Nephron progenitor cell (in vitro differentiated cells): ENCODE results near the gene CNOT6.
A peak's percentile ranks its signal among the peaks of the same experiment; 100 is the strongest.

Source experiments
- DNase-seq: peaks from one replicate; pipeline ENCODE4 v3.0.0; 2021
- H3K27ac Mint-ChIP-seq: 2 replicates; pipeline ENCODE4 v1.8.0; 2021; ENCODE audit warnings: mild to moderate bottlenecking, moderate library complexity, mixed read lengths
- H3K27me3 Mint-ChIP-seq: 2 replicates; pipeline ENCODE4 v1.8.0; 2021; ENCODE audit warnings: mild to moderate bottlenecking, low read depth, mixed read lengths; ENCODE audit not compliant: poor library complexity
- H3K36me3 Mint-ChIP-seq: 2 replicates; pipeline ENCODE4 v1.8.0; 2021; ENCODE audit warnings: low read depth, mixed read lengths
- H3K4me1 Mint-ChIP-seq: 2 replicates; pipeline ENCODE4 v1.8.0; 2021; ENCODE audit warnings: mixed read lengths
- H3K4me3 Mint-ChIP-seq: 2 replicates; pipeline ENCODE4 v1.8.0; 2021; ENCODE audit warnings: mild to moderate bottlenecking, moderate library complexity, mixed read lengths
- H3K9me3 Mint-ChIP-seq: 2 replicates; pipeline ENCODE4 v1.8.0; 2021; ENCODE audit warnings: mild to moderate bottlenecking, moderate library complexity, mixed read lengths
- TF ChIP-seq, protein P1 (sequence below): fragments of 200-600 bp; sonication (generic); IDR thresholded peaks from 2 replicates; pipeline ENCODE4 v1.5.0; 2021; ENCODE audit warnings: antibody characterized with exemption

CNOT6 gene

DNA sequence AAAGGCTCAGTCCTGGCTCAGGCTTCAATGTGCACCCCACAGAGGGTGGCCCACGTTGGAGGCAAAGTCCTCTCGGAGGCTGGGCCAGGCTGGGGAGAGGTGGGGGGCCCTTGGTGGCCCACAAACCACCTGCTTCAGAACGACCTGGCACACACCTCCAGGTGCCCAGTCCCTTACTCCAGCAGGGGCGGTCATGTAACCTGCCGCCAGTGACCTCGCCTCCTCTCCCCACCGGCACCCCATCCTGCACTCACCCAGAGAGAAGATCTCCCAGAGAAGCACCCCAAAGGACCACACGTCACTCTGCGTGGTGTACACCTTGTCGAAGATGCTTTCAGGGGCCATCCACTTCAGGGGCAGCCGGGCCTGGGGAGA is 119.6 kb downstream of the CNOT6 start:
- Mint-ChIP-seq H3K4me1 (peaks cover 45% of the 10 kb centered on the region), H3K9me3 (no peaks in the 10 kb centered on the region), H3K4me3 (no peak overlapping the region), H3K27me3 (peaks cover 10% of the 10 kb centered on the region), H3K27ac (no peak overlapping the region), H3K36me3 (peaks cover 4% of the 10 kb centered on the region)
- no peak for DNase-seq
- TF ChIP-seq, protein P1, sequence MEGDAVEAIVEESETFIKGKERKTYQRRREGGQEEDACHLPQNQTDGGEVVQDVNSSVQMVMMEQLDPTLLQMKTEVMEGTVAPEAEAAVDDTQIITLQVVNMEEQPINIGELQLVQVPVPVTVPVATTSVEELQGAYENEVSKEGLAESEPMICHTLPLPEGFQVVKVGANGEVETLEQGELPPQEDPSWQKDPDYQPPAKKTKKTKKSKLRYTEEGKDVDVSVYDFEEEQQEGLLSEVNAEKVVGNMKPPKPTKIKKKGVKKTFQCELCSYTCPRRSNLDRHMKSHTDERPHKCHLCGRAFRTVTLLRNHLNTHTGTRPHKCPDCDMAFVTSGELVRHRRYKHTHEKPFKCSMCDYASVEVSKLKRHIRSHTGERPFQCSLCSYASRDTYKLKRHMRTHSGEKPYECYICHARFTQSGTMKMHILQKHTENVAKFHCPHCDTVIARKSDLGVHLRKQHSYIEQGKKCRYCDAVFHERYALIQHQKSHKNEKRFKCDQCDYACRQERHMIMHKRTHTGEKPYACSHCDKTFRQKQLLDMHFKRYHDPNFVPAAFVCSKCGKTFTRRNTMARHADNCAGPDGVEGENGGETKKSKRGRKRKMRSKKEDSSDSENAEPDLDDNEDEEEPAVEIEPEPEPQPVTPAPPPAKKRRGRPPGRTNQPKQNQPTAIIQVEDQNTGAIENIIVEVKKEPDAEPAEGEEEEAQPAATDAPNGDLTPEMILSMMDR: no peak

DNA sequence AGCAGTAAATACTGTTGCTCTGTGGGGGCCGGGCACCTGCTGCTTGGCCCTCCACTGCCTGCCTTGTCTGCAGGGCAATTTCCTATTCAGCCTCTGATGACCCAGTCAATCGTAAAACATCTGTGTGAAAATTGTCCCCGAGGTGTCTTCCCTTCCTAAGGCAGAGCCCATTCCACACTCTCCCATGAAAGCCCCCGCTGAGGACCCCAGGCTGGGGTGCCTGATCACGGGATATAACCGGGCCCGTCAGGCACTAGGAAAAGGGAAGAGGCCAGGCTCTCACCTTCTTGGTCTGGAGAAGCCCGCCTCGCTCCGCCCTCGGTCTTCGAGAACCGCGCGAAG is 124.3 kb downstream of the CNOT6 start:
- Mint-ChIP-seq H3K36me3 (peaks cover 4% of the 10 kb centered on the region), H3K27ac (no peak overlapping the region), H3K4me3 (peak overlapping the region; percentile 88), H3K27me3 (peaks cover 22% of the 10 kb centered on the region), H3K4me1 (peaks cover 30% of the 10 kb centered on the region), H3K9me3 (no peaks in the 10 kb centered on the region)
- DNase-seq: no peak
- TF ChIP-seq, protein P1: no peak

DNA sequence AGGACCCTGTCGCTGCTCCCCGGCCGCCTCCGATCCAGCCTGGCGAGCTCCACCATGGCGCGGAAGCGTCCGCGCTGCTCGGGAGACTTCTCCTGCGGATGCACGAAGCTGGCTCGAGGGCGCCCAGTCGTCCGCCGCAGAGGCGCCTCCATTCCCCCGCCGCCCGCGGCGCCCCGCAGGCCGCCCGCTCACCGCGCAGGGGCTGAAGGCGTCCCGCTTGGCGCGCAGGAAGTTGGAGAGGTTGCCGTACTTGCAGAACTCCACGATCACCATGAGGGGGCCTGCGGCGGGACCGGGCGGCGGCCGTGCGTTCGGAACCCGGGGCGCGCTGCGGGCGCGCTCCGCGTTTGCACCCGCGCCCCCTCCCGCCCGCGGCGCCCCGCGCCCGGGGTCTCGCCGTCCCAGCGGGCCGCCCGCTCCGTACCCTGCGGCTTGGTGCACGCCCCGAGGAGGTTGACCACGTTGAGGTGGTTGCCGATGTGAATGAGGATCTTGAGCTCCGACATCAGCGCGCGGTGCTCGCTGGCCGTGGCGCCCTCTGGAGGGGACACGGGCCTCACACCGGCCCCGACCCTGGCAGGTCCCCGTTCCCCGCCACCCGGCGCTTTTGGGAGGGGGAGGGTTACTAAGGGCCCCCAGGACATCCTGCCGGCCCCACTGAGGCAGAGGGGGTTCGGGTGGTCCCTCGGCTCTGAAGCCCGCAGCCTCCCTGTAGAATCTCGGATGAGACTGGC is 124.8 kb downstream of the CNOT6 start:
- DNase-seq: peak; percentile 79
- Mint-ChIP-seq H3K27me3 (peaks cover 22% of the 10 kb centered on the region), H3K9me3 (no peaks in the 10 kb centered on the region), H3K27ac (no peak overlapping the region), H3K4me1 (peaks cover 29% of the 10 kb centered on the region), H3K4me3 (peak overlapping the region; percentile 88), H3K36me3 (peaks cover 4% of the 10 kb centered on the region)
- TF ChIP-seq, protein P1: peak; percentile 45

DNA sequence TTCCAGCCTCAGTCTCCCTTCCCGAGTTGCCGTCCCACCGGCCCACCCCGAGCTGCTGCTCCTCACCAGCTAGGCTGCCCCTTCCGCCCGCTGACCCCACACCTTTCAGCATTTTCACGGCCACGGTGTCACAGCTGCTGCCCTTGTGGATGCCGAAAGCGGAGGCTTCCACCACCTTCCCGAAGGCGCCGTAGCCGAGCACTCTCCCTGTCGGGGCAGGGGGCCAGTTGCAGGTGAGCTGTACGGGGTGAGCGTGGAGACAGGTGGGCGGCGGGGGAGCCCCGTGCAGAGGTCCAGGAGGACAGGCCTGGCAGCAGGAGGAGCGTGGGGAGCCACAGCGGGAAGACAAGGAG is 125.4 kb downstream of the CNOT6 start:
- Mint-ChIP-seq H3K4me1 (peaks cover 25% of the 10 kb centered on the region), H3K27me3 (peaks cover 22% of the 10 kb centered on the region), H3K36me3 (peaks cover 4% of the 10 kb centered on the region), H3K9me3 (no peaks in the 10 kb centered on the region), H3K4me3 (peak overlapping the region; percentile 61), H3K27ac (no peak overlapping the region)
- TF ChIP-seq, protein P1: no peak
- no peak for DNase-seq

DNA sequence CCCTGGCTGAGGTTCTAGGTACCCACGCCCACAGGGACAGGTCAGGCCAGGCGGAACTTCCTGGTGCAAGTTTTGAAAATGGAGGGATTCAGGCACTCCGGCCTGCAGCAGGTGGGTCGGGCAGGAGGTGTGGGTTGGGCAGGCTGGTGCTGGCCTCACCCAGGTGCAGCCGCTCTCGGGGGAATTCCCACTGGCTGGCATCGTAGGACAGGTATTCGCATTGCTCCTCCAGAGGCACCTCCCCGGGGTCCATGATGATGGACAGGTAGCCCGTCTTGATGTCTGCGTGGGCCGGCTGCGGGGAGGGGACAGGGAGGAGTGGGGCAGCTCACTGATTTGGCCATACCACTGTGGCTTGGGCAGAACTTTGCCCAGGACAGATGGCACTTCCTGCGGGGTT is 125.8 kb downstream of the CNOT6 start:
- TF ChIP-seq, protein P1: no peak
- H3K36me3 Mint-ChIP-seq: peaks cover 4% of the 10 kb centered on the region
- H3K4me3 Mint-ChIP-seq: no peak overlapping the region
- no peak overlapping the region for H3K27ac Mint-ChIP-seq
- H3K4me1 Mint-ChIP-seq: peaks cover 25% of the 10 kb centered on the region
- no peaks in the 10 kb centered on the region for H3K9me3 Mint-ChIP-seq
- peaks cover 22% of the 10 kb centered on the region for H3K27me3 Mint-ChIP-seq
- DNase-seq: no peak

DNA sequence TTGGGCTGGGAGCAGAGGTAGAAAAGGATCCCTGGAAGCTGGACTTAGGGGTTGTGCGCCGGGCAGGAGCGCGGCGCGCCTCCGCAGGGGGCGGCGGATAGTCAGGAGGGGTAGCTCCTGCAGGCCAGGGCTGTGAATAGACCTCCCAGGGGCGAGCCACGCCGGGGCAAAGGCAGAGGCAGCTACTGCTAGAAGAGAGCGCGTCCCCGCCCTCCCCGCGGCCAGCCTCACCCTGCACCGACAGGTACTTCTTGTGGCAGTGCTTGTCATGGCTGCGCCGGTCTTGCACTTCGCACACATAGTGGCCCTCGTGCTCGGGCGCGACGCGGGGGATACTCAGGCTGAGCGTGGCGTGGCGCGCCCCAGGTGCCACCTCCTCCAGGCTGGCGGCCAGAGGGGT is 127.1 kb downstream of the CNOT6 start:
- TF ChIP-seq, protein P1: no peak
- H3K4me3 Mint-ChIP-seq: no peak overlapping the region
- H3K4me1 Mint-ChIP-seq: peaks cover 26% of the 10 kb centered on the region
- peaks cover 2% of the 10 kb centered on the region for H3K36me3 Mint-ChIP-seq
- H3K9me3 Mint-ChIP-seq: no peaks in the 10 kb centered on the region
- H3K27me3 Mint-ChIP-seq: peaks cover 24% of the 10 kb centered on the region
- DNase-seq: no peak
- H3K27ac Mint-ChIP-seq: no peak overlapping the region
